ENCODE results near the gene PRG2. TPM values are rescaled to one million over a fixed set of nuclear protein-coding genes. Genes with fewer than 3 reads are reported as not detected.

Gene PRG2
- total and polyA plus RNA-seq, 9 of the 15 experiments (the other 6 are each of a cell fraction or from before 2014, with no cell fraction given), result 1.8 to 78.0 (median 26.6) TPM

DNA sequence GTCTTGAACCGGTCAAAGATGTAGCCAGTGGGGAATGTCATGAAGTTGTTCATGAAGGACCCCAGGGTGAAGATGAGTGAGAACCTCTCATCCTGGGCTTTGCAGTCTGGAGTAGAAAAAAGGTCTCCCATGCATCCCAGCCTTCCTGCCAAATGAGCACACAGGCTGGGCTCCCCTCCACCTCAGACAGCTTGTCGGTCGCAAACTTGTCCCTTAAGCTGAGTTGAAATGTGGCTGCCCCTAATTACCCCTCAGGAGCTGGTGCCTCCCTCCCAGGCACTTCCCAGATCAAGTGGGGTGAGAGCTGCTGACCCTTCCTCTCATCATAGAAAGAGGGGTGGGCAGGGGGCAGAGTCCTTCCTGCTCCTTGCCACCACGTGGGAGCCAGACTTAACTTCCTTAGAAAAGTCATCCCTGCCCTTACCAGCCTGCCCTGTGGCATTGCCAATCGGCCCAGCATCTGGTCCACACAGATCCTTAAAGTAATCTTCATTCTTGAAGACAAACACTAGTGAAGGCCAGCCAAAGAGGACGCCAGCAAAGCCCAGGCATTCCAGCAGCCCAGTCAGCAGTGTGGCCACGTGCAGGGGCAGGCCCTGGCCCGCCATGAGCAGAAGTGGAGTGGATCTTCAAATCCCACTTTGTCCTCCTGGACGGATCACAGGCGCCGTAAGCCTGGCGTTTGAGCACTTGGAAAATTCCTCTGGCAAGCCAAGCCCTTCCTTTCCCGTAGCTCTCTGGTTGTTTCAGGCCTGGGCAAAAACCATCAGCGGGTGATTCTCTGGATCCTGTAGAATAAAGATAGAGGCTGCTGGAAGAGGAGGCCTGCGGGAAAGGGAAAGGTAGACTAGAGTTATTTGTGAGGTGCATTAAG, 35.4 kb upstream of the PRG2 start (continued):
- no peak for TF ChIP-seq BRD9 (IDR thresholded peaks at IDR 0.05; ENCODE audit: low read depth, partially characterized antibody)
- no peak for TF ChIP-seq ZFX (CRISPR knock-in tag; IDR thresholded peaks at IDR 0.05)
- TF ChIP-seq CREB1 (IDR thresholded peaks at IDR 0.05), result no peak
- no peak for TF ChIP-seq CREB1 (CRISPR knock-in tag; IDR thresholded peaks at IDR 0.05)
- no peak for TF ChIP-seq ZNF586 (CRISPR knock-in tag; conservative IDR thresholded peaks at IDR 0.05)
- TF ChIP-seq, protein P1, sequence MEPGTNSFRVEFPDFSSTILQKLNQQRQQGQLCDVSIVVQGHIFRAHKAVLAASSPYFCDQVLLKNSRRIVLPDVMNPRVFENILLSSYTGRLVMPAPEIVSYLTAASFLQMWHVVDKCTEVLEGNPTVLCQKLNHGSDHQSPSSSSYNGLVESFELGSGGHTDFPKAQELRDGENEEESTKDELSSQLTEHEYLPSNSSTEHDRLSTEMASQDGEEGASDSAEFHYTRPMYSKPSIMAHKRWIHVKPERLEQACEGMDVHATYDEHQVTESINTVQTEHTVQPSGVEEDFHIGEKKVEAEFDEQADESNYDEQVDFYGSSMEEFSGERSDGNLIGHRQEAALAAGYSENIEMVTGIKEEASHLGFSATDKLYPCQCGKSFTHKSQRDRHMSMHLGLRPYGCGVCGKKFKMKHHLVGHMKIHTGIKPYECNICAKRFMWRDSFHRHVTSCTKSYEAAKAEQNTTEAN (CRISPR knock-in tag; IDR thresholded peaks at IDR 0.05), result no peak
- no peak for TF ChIP-seq MEF2D (tag; conservative IDR thresholded peaks at IDR 0.05; ENCODE audit: low read depth)
- TF ChIP-seq ZNF511 (CRISPR knock-in tag; IDR thresholded peaks at IDR 0.05), result 0 out of 2 replicates have a peak, but pooled peaks have one; percentile 16
- TF ChIP-seq GTF2F1 (IDR thresholded peaks at IDR 0.05; ENCODE audit: low read depth, low read length), result no peak
- no peak for TF ChIP-seq ARID1B (IDR thresholded peaks at IDR 0.05)
- 0 out of 2 replicates have a peak, but pooled peaks have one; percentile 21 for TF ChIP-seq ZNF707 (CRISPR knock-in tag; conservative IDR thresholded peaks at IDR 0.05)
- peak; percentile 37; the same call in 1 of the 2 replicates for TF ChIP-seq BHLHE40 (IDR thresholded peaks at IDR 0.05; ENCODE audit: low read length)
- TF ChIP-seq MTF1 (CRISPR knock-in tag; IDR thresholded peaks at IDR 0.05; ENCODE audit: borderline replicate concordance), result 0 out of 2 replicates have a peak, but pooled peaks have one; percentile 7
- TF ChIP-seq, protein P2, sequence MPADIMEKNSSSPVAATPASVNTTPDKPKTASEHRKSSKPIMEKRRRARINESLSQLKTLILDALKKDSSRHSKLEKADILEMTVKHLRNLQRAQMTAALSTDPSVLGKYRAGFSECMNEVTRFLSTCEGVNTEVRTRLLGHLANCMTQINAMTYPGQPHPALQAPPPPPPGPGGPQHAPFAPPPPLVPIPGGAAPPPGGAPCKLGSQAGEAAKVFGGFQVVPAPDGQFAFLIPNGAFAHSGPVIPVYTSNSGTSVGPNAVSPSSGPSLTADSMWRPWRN (IDR thresholded peaks at IDR 0.05; ENCODE audit: low read depth), result no peak
- TF ChIP-seq ZNF740 (CRISPR knock-in tag; IDR thresholded peaks at IDR 0.05), result no peak
- TF ChIP-seq ZNF740 (tag; IDR thresholded peaks at IDR 0.05), result no peak
- no peak for TF ChIP-seq FOXJ2 (tag; IDR thresholded peaks at IDR 0.05)

All from K562 (cell line).